GM12872 (cell line): Measurements from ENCODE around the gene TMEM141.

ENCODE experiments used
- CTCF ChIP-seq: IDR thresholded peaks from 3 replicates; pipeline ENCODE4 v1.5.1; 2011; ENCODE audit warnings: low read depth, mild to moderate bottlenecking, low read length, moderate library complexity; ENCODE audit not compliant: insufficient read depth

The TMEM141 gene

GRCh38 chr9:136790640-136791515 is at the start of gene TMEM141:
TMEM141 (plus strand) TSS chr9:136791344; CDS start chr9:136791371, 27 bp downstream.
- TF ChIP-seq CTCF: no peak

GRCh38 chr9:136741883-136742571 is 49.1 kb upstream of the TMEM141 start:
- no peak for TF ChIP-seq CTCF

GRCh38 chr9:136742591-136743391 is 48.4 kb upstream of the TMEM141 start, which contains the start of gene LCN10:
LCN10 (minus strand) TSS chr9:136742940; CDS start chr9:136742903, 37 bp downstream.
- no peak for TF ChIP-seq CTCF

- no peak for TF ChIP-seq CTCF
These were observed 47.4 kb upstream of the TMEM141 start for GRCh38 chr9:136743639-136744211.

- no peak for TF ChIP-seq CTCF
These were observed 46.4 kb upstream of the TMEM141 start for GRCh38 chr9:136744773-136745172.

- no peak for TF ChIP-seq CTCF
These were observed 45.6 kb upstream of the TMEM141 start for GRCh38 chr9:136745389-136746154.
